Caco-2 (cell line): ENCODE measurements around the gene PCNX3. TPM values are rescaled to one million over a fixed set of nuclear protein-coding genes. Genes with fewer than 3 reads are reported as not detected.

Experiments used
- BruUV-seq: library from RNA; stranded (reverse); fragments of 400-500 nt; replicated peaks from 2 replicates; lab custom pipeline; 2021; lab: Mats Ljungman, UMichigan
- CTCF ChIA-PET: fragments of 300-600 bp; sonication (Branson Sonifier 250); formaldehyde crosslinking; loops from one replicate; lab custom pipeline; 2022; ENCODE audit warnings: antibody characterized with exemption; lab: Charles Lee
- POLR2A ChIA-PET: fragments of 300-600 bp; sonication (Branson Sonifier 250); formaldehyde crosslinking; loops from one replicate; lab custom pipeline; 2022; ENCODE audit warnings: antibody characterized with exemption; lab: Charles Lee
- DNase-seq, 2 experiments: peaks; one replicate each; pipeline versions ENCODE4 v3.0.0 to v3.0.0-alpha.2; 2020 to 2022
- H3K27me3 ChIP-seq: replicated peaks from 2 replicates; pipeline ENCODE4 v1.6.0; 2011; ENCODE audit warnings: low read length; ENCODE audit not compliant: control insufficient read depth, insufficient read depth
- H3K36me3 ChIP-seq: 2 replicates; pipeline ENCODE4 v1.5.1; 2011; ENCODE audit warnings: low read length; ENCODE audit not compliant: control insufficient read depth, insufficient read depth
- H3K4me1 ChIP-seq: fragments of 250-450 bp; sonication (Bioruptor Pico); 2 replicates; pipeline ENCODE4 v1.5.1; 2020; ENCODE audit warnings: mild to moderate bottlenecking
- H3K4me3 ChIP-seq: 2 replicates; pipeline ENCODE4 v1.5.1; 2011; ENCODE audit warnings: low read depth, mild to moderate bottlenecking, control low read depth, low read length
- H3K9me3 ChIP-seq: fragments of 250-450 bp; sonication (Bioruptor Pico); 2 replicates; pipeline ENCODE4 v1.5.1; 2020; ENCODE audit warnings: mild to moderate bottlenecking, moderate library complexity
- H3K27ac Mint-ChIP-seq: one replicate; pipeline ENCODE4 v1.8.0; 2022; ENCODE audit warnings: mixed read lengths; ENCODE audit not compliant: unreplicated experiment
- H3K27me3 Mint-ChIP-seq: one replicate; pipeline ENCODE4 v1.8.0; 2022; ENCODE audit warnings: mixed read lengths; ENCODE audit not compliant: insufficient read depth, unreplicated experiment
- H3K36me3 Mint-ChIP-seq: one replicate; pipeline ENCODE4 v1.8.0; 2022; ENCODE audit warnings: mild to moderate bottlenecking, mixed read lengths; ENCODE audit not compliant: insufficient read depth, unreplicated experiment
- H3K4me1 Mint-ChIP-seq: one replicate; pipeline ENCODE4 v1.8.0; 2022; ENCODE audit warnings: low read depth, mixed read lengths; ENCODE audit not compliant: unreplicated experiment
- H3K4me3 Mint-ChIP-seq: one replicate; pipeline ENCODE4 v1.8.0; 2022; ENCODE audit warnings: mild to moderate bottlenecking, moderate library complexity, mixed read lengths; ENCODE audit not compliant: unreplicated experiment
- H3K9me3 Mint-ChIP-seq: one replicate; pipeline ENCODE4 v1.8.0; 2022; ENCODE audit warnings: mixed read lengths; ENCODE audit not compliant: unreplicated experiment
- intact Hi-C: fragments of 100-400 bp; cut with micrococcal nuclease; formaldehyde crosslinking; loops from one replicate; pipeline ENCODE4 v1.10.0; 2022; ENCODE audit not compliant: unreplicated experiment
- total RNA-seq: library from RNA; stranded (reverse); gene quantifications from 2 replicates; pipeline ENCODE4 v1.2.3, GENCODE V29; 2022
- TF ChIP-seq, protein P1 (sequence below), 2 experiments: fragments of 200-600 bp in 1 of 2; IDR thresholded peaks; 1 replicate in 1 of 2; 2 replicates in 1 of 2; pipeline versions ENCODE4 v1.5.1 to v1.8.0; 2011 to 2022; ENCODE audit warnings: antibody characterized with exemption in 1 of 2, control low read depth in 1 of 2, inconsistent platforms in 1 of 2, low read depth in 1 of 2, low read length in 1 of 2, mild to moderate bottlenecking in 1 of 2, moderate library complexity in 1 of 2; ENCODE audit not compliant: insufficient read depth in 1 of 2, severe bottlenecking in 1 of 2, unreplicated experiment in 1 of 2

Gene PCNX3
- total RNA-seq, 1 experiment from 2014 or later = 52.7 TPM

DNA sequence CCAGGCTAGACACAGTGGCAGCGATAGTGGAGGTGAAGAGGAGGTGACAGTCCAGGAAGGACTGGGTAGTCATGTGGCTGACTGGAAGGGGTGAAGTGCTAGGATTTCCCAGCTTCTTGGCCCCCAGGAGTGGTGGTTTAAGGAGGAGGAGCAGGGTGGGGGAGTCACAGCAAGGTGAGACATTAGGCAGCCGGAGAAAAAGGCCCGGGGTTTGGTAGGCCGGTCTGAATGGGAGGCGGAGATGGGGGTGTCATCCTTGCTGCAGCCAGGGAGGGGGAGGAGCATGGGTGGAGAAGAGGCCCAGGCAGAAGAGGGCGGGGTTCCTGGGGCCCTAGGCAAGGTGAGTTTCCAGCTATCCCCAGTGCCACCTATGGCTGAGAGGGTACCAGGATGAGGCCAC, 28.4 kb downstream of the PCNX3 start:
- Mint-ChIP-seq H3K9me3 (no peaks in the 10 kb centered on the region), H3K4me1 (peaks cover 20% of the 10 kb centered on the region), H3K27me3 (no peaks in the 10 kb centered on the region), H3K27ac (peak overlapping the region; percentile 7), H3K36me3 (peaks cover 15% of the 10 kb centered on the region), H3K4me3 (no peak overlapping the region)
- Histone ChIP-seq H3K36me3 (no peaks in the 10 kb centered on the region), H3K27me3 (no peaks in the 10 kb centered on the region), H3K9me3 (no peaks in the 10 kb centered on the region), H3K4me1 (peaks cover 15% of the 10 kb centered on the region), H3K4me3 (no peak overlapping the region)
- TF ChIP-seq, protein P1, sequence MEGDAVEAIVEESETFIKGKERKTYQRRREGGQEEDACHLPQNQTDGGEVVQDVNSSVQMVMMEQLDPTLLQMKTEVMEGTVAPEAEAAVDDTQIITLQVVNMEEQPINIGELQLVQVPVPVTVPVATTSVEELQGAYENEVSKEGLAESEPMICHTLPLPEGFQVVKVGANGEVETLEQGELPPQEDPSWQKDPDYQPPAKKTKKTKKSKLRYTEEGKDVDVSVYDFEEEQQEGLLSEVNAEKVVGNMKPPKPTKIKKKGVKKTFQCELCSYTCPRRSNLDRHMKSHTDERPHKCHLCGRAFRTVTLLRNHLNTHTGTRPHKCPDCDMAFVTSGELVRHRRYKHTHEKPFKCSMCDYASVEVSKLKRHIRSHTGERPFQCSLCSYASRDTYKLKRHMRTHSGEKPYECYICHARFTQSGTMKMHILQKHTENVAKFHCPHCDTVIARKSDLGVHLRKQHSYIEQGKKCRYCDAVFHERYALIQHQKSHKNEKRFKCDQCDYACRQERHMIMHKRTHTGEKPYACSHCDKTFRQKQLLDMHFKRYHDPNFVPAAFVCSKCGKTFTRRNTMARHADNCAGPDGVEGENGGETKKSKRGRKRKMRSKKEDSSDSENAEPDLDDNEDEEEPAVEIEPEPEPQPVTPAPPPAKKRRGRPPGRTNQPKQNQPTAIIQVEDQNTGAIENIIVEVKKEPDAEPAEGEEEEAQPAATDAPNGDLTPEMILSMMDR (IDR thresholded peaks at IDR 0.05; ENCODE audit: insufficient read depth in 1 of 2, low read depth in 1 of 2, low read length in 1 of 2, severe bottlenecking in 1 of 2, unreplicated experiment in 1 of 2) = no peak
- no TSS peak for BruUV-seq
- intact Hi-C loops = no loop called here
- ChIA-PET POLR2A (no interaction called here), CTCF (no interaction called here)
- DNase-seq = peak; percentile 42 to 67

DNA sequence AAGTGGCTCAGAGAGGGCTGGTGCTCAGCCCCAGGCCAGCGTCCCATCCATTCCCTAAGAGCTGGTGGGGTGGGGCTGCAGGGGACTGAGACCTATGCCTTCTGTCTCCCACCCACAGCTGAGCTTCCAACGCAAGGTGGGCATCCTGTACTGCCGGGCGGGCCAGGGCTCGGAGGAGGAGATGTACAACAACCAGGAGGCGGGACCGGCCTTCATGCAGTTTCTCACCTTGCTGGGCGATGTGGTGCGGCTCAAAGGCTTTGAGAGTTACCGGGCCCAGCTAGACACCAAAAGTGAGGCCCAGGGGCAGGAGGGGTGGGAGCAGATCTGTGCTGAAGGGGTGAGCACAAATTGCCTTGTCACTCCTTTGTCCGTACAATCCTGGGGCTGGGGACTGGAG, 29.3 kb downstream of the PCNX3 start:
- Histone ChIP-seq H3K4me3 (no peak overlapping the region), H3K36me3 (no peaks in the 10 kb centered on the region), H3K4me1 (peaks cover 15% of the 10 kb centered on the region), H3K27me3 (no peaks in the 10 kb centered on the region), H3K9me3 (no peaks in the 10 kb centered on the region)
- POLR2A ChIA-PET = no interaction called here
- no peaks in the 10 kb centered on the region for H3K27me3 Mint-ChIP-seq
- H3K4me3 Mint-ChIP-seq = no peak overlapping the region
- peaks cover 12% of the 10 kb centered on the region for H3K36me3 Mint-ChIP-seq
- CTCF ChIA-PET = no interaction called here
- no peaks in the 10 kb centered on the region for H3K9me3 Mint-ChIP-seq
- H3K4me1 Mint-ChIP-seq = peaks cover 20% of the 10 kb centered on the region
- no TSS peak for BruUV-seq
- intact Hi-C loops = no loop called here
- peak overlapping the region; percentile 28 for H3K27ac Mint-ChIP-seq
- TF ChIP-seq, protein P1 (IDR thresholded peaks at IDR 0.05; ENCODE audit: insufficient read depth in 1 of 2, low read depth in 1 of 2, low read length in 1 of 2, severe bottlenecking in 1 of 2, unreplicated experiment in 1 of 2) = no peak
- no peak for DNase-seq

DNA sequence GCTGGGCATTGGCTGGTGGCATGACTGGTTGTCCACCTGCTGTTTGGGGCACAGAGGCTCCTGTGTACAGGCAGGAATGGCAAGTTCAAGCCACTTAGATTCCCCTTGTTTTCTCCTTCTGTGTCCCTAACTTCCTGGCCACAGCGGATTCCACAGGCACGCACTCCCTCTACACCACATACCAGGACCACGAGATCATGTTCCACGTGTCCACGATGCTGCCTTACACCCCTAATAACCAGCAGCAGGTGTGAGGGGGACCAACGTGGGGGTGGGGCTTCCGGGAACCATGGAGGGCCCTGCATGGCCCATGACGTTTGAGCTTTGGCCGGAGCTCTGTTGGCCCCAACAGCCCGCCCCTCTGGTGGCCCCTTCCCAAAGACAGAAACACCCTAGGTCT, 30.1 kb downstream of the PCNX3 start:
- CTCF ChIA-PET = no interaction called here
- peak overlapping the region; percentile 28 for H3K27ac Mint-ChIP-seq
- intact Hi-C loops = no loop called here

More for the DNA sequence above, 30.1 kb downstream of the PCNX3 start:
- H3K36me3 Mint-ChIP-seq = peaks cover 6% of the 10 kb centered on the region
- no peaks in the 10 kb centered on the region for H3K9me3 ChIP-seq
- H3K4me1 ChIP-seq = peaks cover 15% of the 10 kb centered on the region
- no peaks in the 10 kb centered on the region for H3K27me3 Mint-ChIP-seq
- TF ChIP-seq, protein P1 (IDR thresholded peaks at IDR 0.05; ENCODE audit: insufficient read depth in 1 of 2, low read depth in 1 of 2, low read length in 1 of 2, severe bottlenecking in 1 of 2, unreplicated experiment in 1 of 2) = no peak
- POLR2A ChIA-PET = no interaction called here
- H3K4me1 Mint-ChIP-seq = peaks cover 20% of the 10 kb centered on the region
- no peaks in the 10 kb centered on the region for H3K27me3 ChIP-seq
- no peak overlapping the region for H3K4me3 ChIP-seq
- DNase-seq = no peak
- no TSS peak for BruUV-seq
- no peaks in the 10 kb centered on the region for H3K9me3 Mint-ChIP-seq
- H3K36me3 ChIP-seq = no peaks in the 10 kb centered on the region
- no peak overlapping the region for H3K4me3 Mint-ChIP-seq
